CD4-positive, alpha-beta T cell (primary cell): Measurements from ENCODE around the gene CACNA2D3. TPM values are rescaled to one million over a fixed set of nuclear protein-coding genes. Genes with fewer than 3 reads are reported as not detected.

Source experiments
- ATAC-seq: fragments of 200-7000 bp; cut with Tn5 transposase; one replicate; pipeline ENCODE4 v1.10.0; 2022; ENCODE audit warnings: mild to moderate bottlenecking; ENCODE audit not compliant: poor library complexity
- CTCF ChIA-PET: fragments of 350-600 bp; sonication (Branson Sonifier 250); formaldehyde crosslinking; loops from one replicate; lab custom pipeline; 2021; ENCODE audit warnings: antibody characterized with exemption, inconsistent platforms; lab: Charles Lee
- POLR2A ChIA-PET: fragments of 350-600 bp; sonication (Branson Sonifier 250); formaldehyde crosslinking; loops from one replicate; lab custom pipeline; 2021; ENCODE audit warnings: antibody characterized with exemption, inconsistent platforms; lab: Charles Lee
- DNase-seq, 14 experiments: peaks; one replicate each; pipeline ENCODE4 v3.0.0-alpha.2; 2013 to 2020; ENCODE audit warnings: mixed read lengths in 2 of 14
- H3K27ac ChIP-seq, 2 donors: one replicate each; pipeline versions ENCODE4 v1.5.1 to v1.7.0; 2013; ENCODE audit warnings: low read length in 2 of 2, low read depth in 1 of 2, mild to moderate bottlenecking in 1 of 2
- H3K27me3 ChIP-seq, 2 experiments: 1 replicate in 1 of 2; 2 replicates in 1 of 2; pipeline versions ENCODE4 v1.6.1 to v1.7.0; 2013; ENCODE audit warnings: low read length in 2 of 2, control low read depth in 1 of 2, mild to moderate bottlenecking in 1 of 2, moderate library complexity in 1 of 2; ENCODE audit not compliant: insufficient read depth in 2 of 2, control insufficient read depth in 1 of 2
- H3K36me3 ChIP-seq: one replicate; pipeline ENCODE4 v1.6.1; 2013; ENCODE audit warnings: low read length, control low read depth; ENCODE audit not compliant: insufficient read depth
- H3K4me1 ChIP-seq: one replicate; pipeline ENCODE4 v1.6.1; 2013; ENCODE audit warnings: low read length, control low read depth; ENCODE audit not compliant: insufficient read depth
- H3K4me3 ChIP-seq: one replicate; pipeline ENCODE4 v1.5.1; 2013; ENCODE audit warnings: mild to moderate bottlenecking, low read length, moderate library complexity
- H3K9me3 ChIP-seq, 2 experiments: 1 replicate in 1 of 2; 2 replicates in 1 of 2; pipeline versions ENCODE4 v1.6.1 to v1.7.0; 2013; ENCODE audit warnings: low read length in 2 of 2, mild to moderate bottlenecking in 2 of 2, control low read depth in 1 of 2, moderate library complexity in 1 of 2; ENCODE audit not compliant: control insufficient read depth in 1 of 2, insufficient read depth in 1 of 2
- H3K27ac Mint-ChIP-seq: one replicate; pipeline ENCODE4 v1.8.0; 2020; ENCODE audit warnings: mixed read lengths
- H3K27me3 Mint-ChIP-seq: one replicate; pipeline ENCODE4 v1.8.0; 2021; ENCODE audit warnings: mixed read lengths
- H3K36me3 Mint-ChIP-seq: one replicate; pipeline ENCODE4 v1.8.0; 2021; ENCODE audit warnings: low read depth, mixed read lengths
- H3K4me1 Mint-ChIP-seq: one replicate; pipeline ENCODE4 v1.8.0; 2021; ENCODE audit warnings: low read depth, mixed read lengths
- H3K4me3 Mint-ChIP-seq: one replicate; pipeline ENCODE4 v1.8.0; 2020; ENCODE audit warnings: mild to moderate bottlenecking, mixed read lengths
- H3K9me3 Mint-ChIP-seq: one replicate; pipeline ENCODE4 v1.8.0; 2020; ENCODE audit warnings: mixed read lengths
- intact Hi-C, 2 experiments: fragments of 100-400 bp; cut with DNase I in 1 of 2; cut with micrococcal nuclease in 1 of 2; formaldehyde crosslinking; loops; one replicate each; pipeline versions ENCODE4 v1.15.1 to v1.9.0; 2023 to 2025; cut with DNase I, micrococcal nuclease
- total RNA-seq, 174 experiments: library from RNA in 2 of 174; stranded (reverse) in 2 of 174; gene quantifications; one replicate each; pipeline ENCODE4 v1.2.3 and lab custom pipeline; 2021 to 2026
- TF ChIP-seq, protein P1 (sequence below): fragments of 200-600 bp; IDR thresholded peaks from one replicate; pipeline ENCODE4 v1.8.0; 2022; ENCODE audit warnings: antibody characterized with exemption, mild to moderate bottlenecking

The CACNA2D3 gene
- total RNA-seq, 2 experiments from 2014 or later, result 0.08 TPM; not detected in 1

DNA sequence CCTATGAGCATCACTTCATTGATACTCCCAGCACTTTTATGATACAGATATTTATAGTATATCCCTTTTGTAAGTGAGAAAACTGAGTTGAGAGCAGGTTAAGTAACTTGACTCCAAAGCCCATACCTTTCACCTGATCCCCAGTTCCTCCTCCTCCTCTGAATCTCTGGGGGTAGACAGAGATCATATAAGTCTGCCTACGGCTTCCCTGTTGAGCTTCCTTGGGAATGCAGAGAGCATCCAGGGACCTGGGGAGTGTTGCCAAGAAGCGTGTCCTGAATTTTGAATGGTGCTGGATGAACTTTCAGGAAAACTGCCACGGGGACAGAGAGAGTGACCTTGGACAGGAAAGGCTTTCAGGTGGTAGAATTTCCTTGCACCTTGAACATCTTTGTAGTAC lies 537.0 kb downstream of the CACNA2D3 start:
- CTCF ChIA-PET, result no interaction called here
- intact Hi-C loops, result no loop called here
- H3K27me3 ChIP-seq, result no peaks in the 10 kb centered on the region
- H3K36me3 ChIP-seq, result no peaks in the 10 kb centered on the region
- peaks cover 0 to 18% of the 10 kb centered on the region in 2 experiments for H3K9me3 ChIP-seq
- TF ChIP-seq, protein P1, sequence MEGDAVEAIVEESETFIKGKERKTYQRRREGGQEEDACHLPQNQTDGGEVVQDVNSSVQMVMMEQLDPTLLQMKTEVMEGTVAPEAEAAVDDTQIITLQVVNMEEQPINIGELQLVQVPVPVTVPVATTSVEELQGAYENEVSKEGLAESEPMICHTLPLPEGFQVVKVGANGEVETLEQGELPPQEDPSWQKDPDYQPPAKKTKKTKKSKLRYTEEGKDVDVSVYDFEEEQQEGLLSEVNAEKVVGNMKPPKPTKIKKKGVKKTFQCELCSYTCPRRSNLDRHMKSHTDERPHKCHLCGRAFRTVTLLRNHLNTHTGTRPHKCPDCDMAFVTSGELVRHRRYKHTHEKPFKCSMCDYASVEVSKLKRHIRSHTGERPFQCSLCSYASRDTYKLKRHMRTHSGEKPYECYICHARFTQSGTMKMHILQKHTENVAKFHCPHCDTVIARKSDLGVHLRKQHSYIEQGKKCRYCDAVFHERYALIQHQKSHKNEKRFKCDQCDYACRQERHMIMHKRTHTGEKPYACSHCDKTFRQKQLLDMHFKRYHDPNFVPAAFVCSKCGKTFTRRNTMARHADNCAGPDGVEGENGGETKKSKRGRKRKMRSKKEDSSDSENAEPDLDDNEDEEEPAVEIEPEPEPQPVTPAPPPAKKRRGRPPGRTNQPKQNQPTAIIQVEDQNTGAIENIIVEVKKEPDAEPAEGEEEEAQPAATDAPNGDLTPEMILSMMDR, result no peak
- Mint-ChIP-seq H3K9me3 (no peaks in the 10 kb centered on the region), H3K27me3 (no peaks in the 10 kb centered on the region), H3K36me3 (no peaks in the 10 kb centered on the region), H3K4me1 (no peaks in the 10 kb centered on the region), H3K27ac (no peak overlapping the region), H3K4me3 (no peak overlapping the region)
- DNase-seq, result no peak
- no peak overlapping the region for H3K27ac ChIP-seq
- no peak for ATAC-seq
- POLR2A ChIA-PET, result no interaction called here
- H3K4me3 ChIP-seq, result no peak overlapping the region
- H3K4me1 ChIP-seq, result no peaks in the 10 kb centered on the region

DNA sequence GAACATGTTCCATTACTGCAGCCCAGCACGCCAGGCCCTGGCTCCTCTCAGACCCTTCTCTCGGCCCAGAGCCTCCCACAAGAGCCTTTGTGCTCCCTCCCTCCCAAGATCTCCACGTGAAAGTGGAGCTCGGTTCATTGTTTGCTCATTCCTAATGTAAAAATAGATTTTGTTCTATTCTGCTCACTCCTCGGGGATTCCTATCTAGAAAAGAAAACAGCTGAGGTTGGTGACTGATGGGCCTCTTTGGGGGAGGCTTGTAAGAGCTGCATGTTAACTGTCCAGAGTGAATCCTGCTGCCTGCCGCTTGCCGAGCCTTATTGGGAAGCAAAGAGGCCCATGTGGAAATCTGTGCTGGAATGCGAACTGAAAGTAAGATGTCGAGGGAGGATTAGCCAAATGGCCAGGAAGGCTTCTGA lies 538.4 kb downstream of the CACNA2D3 start:
- Histone ChIP-seq H3K9me3 (peaks cover 0 to 16% of the 10 kb centered on the region in 2 experiments), H3K4me3 (no peak overlapping the region), H3K27ac (no peak overlapping the region), H3K27me3 (no peaks in the 10 kb centered on the region), H3K4me1 (no peaks in the 10 kb centered on the region), H3K36me3 (no peaks in the 10 kb centered on the region)
- ChIA-PET POLR2A (no interaction called here), CTCF (no interaction called here)
- Mint-ChIP-seq H3K9me3 (no peaks in the 10 kb centered on the region), H3K36me3 (no peaks in the 10 kb centered on the region), H3K4me1 (no peaks in the 10 kb centered on the region), H3K27me3 (no peaks in the 10 kb centered on the region), H3K4me3 (no peak overlapping the region), H3K27ac (no peak overlapping the region)
- intact Hi-C loops, result no loop called here
- ATAC-seq (no peak), DNase-seq (no peak)
- TF ChIP-seq, protein P1, result no peak

DNA sequence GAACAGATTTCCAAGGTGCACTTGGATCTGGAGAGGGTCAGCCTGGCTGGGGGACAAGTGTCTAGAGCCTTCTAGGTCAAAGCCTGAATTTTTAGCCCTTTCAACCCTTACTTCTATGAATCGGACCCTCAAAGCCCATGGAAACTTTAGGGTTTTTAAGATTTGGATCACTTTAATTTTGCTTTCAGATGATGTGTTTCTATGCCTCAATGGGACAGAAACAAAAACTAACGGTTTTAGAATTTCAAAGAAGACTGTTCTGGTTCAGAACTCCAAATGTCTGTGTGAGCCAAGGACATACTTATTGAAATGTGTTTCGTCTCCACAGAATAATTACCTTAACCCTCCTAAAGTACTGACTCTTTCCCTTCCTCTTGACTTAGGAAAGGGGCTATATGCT lies 538.8 kb downstream of the CACNA2D3 start:
- TF ChIP-seq, protein P1, result no peak
- Histone ChIP-seq H3K27me3 (no peaks in the 10 kb centered on the region), H3K9me3 (peaks cover 0 to 14% of the 10 kb centered on the region in 2 experiments), H3K36me3 (no peaks in the 10 kb centered on the region), H3K4me3 (no peak overlapping the region), H3K4me1 (no peaks in the 10 kb centered on the region), H3K27ac (no peak overlapping the region)
- no peak for DNase-seq
- no peaks in the 10 kb centered on the region for H3K4me1 Mint-ChIP-seq
- no peaks in the 10 kb centered on the region for H3K27me3 Mint-ChIP-seq
- POLR2A ChIA-PET, result no interaction called here
- H3K9me3 Mint-ChIP-seq, result no peaks in the 10 kb centered on the region
- intact Hi-C loops, result no loop called here
- H3K27ac Mint-ChIP-seq, result no peak overlapping the region
- no peak for ATAC-seq
- CTCF ChIA-PET, result no interaction called here
- H3K36me3 Mint-ChIP-seq, result no peaks in the 10 kb centered on the region
- no peak overlapping the region for H3K4me3 Mint-ChIP-seq
